ENCODE results near the gene EXOC3L4. TPM values are rescaled to one million over a fixed set of nuclear protein-coding genes. Genes with fewer than 3 reads are reported as not detected.

Gene EXOC3L4
- total and polyA plus RNA-seq, 2 donors (not counting 3 experiments of a cell fraction or from before 2014, with no cell fraction given) = not detected

DNA sequence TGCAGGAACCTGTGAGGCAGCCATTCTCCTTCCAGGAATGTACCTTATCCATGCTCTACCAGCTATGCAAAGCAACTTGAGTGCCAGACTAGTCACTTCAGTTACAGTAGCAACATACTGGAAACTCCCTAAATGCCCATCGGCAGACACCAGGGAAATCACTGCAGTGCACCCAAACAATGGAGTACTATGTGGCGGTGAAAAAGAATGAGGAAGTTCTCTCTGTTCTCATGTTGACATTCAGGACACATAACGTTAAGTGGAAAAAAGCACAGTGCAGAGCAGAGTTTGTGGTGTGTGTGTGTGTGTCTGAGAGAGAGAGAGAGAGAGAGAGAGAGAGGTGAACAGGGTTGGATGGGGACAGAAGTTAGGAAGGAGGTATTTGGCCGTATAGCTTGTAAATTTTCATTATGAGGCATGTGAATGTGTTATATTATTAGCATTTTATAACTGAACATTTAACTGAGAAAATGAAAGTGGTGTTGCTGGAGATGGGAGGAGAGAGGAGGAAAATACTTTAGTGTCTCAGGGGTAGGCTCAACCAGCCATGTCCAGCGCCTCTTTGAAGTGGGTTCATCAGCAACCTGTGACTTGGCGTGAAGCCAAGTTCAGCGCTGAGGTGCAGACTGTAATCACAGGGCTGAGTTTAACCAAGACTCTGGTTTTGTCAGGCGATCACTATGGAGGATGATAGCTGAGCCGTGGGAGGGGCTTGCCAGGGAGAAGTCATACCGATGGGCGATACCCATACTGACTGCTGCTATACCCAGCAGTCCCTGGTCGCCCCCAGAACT is 46.0 kb downstream of the EXOC3L4 start:
- no peaks in the 10 kb centered on the region for H3K9me1 ChIP-seq (replicated peaks; ENCODE audit: control insufficient read depth, extremely low read depth, insufficient read depth, low read length)
- H3K4me3 ChIP-seq (replicated peaks in 1 of 3; ENCODE audit: insufficient read depth in 1 of 3, low read depth in 1 of 3, low read length in 3 of 3) = no peak overlapping the region
- no peak overlapping the region for H2AFZ ChIP-seq (ENCODE audit: low read depth, low read length)
- ChIA-PET POLR2A (interaction anchor here (0.6 kb wide), 1 partner anchor 163 kb away, joined by 4 read pairs; no protein-coding TSS in a partner anchor), CTCF (interaction anchor here (1.0 to 13.7 kb wide), 6 partner anchors 9 to 68 kb away, joined by 3 to 219 read pairs (median 6); no protein-coding TSS in a partner anchor)
- no peak for FAIRE-seq
- no peak overlapping the region for H3K9ac ChIP-seq (replicated peaks; ENCODE audit: extremely low read depth, insufficient read depth, low read length)
- no peaks in the 10 kb centered on the region for H3K79me2 ChIP-seq (ENCODE audit: control insufficient read depth, insufficient read depth, low read length)
- H3K27me3 ChIP-seq (ENCODE audit: control insufficient read depth in 2 of 2, insufficient read depth in 2 of 2, low read length in 2 of 2) = peaks cover 24 to 38% of the 10 kb centered on the region in 2 experiments
- no peak overlapping the region for H3K27ac ChIP-seq (ENCODE audit: insufficient read depth, low read depth, low read length)
- no peaks in the 10 kb centered on the region for H3K4me1 ChIP-seq (ENCODE audit: control insufficient read depth, extremely low read depth, insufficient read depth, low read length)
- no peak overlapping the region for H3K4me2 ChIP-seq (ENCODE audit: insufficient read depth, low read length)
- H4K20me1 ChIP-seq (replicated peaks; ENCODE audit: control insufficient read depth, extremely low read depth, insufficient read depth, low read length) = no peaks in the 10 kb centered on the region
- H3K9me3 ChIP-seq (replicated peaks; ENCODE audit: control insufficient read depth, insufficient read depth, low read length) = no peaks in the 10 kb centered on the region
- DNase-seq (ENCODE audit: low read depth, low spot score) = no peak
- TF ChIP-seq POLR2AphosphoS5 (IDR thresholded peaks at IDR 0.05; ENCODE audit: insufficient read depth, low read depth, low read length) (no peak), MYC (IDR thresholded peaks at IDR 0.05; ENCODE audit: low read depth, low read length) (no peak), GATA2 (IDR thresholded peaks at IDR 0.05; ENCODE audit: insufficient read depth, insufficient read length, low read depth, low read length) (no peak), EZH2 (IDR thresholded peaks at IDR 0.05; ENCODE audit: borderline replicate concordance, low read depth, low read length, severe bottlenecking) (no peak), JUN (IDR thresholded peaks at IDR 0.05; ENCODE audit: borderline replicate concordance, insufficient read depth, insufficient read length, low read depth) (no peak)
- TF ChIP-seq, protein P1, sequence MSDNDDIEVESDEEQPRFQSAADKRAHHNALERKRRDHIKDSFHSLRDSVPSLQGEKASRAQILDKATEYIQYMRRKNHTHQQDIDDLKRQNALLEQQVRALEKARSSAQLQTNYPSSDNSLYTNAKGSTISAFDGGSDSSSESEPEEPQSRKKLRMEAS (IDR thresholded peaks at IDR 0.05; ENCODE audit: insufficient read depth, insufficient read length) = no peak
- TF ChIP-seq, protein P2, sequence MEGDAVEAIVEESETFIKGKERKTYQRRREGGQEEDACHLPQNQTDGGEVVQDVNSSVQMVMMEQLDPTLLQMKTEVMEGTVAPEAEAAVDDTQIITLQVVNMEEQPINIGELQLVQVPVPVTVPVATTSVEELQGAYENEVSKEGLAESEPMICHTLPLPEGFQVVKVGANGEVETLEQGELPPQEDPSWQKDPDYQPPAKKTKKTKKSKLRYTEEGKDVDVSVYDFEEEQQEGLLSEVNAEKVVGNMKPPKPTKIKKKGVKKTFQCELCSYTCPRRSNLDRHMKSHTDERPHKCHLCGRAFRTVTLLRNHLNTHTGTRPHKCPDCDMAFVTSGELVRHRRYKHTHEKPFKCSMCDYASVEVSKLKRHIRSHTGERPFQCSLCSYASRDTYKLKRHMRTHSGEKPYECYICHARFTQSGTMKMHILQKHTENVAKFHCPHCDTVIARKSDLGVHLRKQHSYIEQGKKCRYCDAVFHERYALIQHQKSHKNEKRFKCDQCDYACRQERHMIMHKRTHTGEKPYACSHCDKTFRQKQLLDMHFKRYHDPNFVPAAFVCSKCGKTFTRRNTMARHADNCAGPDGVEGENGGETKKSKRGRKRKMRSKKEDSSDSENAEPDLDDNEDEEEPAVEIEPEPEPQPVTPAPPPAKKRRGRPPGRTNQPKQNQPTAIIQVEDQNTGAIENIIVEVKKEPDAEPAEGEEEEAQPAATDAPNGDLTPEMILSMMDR (IDR thresholded peaks at IDR 0.05; ENCODE audit: extremely low read depth in 1 of 2, insufficient read depth in 1 of 2, low read depth in 1 of 2, low read length in 2 of 2) = no peak
- intact Hi-C loops (cut with micrococcal nuclease) = loop anchor here (1.0 to 5.0 kb wide), 3 partner anchors 35 to 65 kb away; no protein-coding TSS in a partner anchor
- dilution Hi-C loops (cut with MboI; ENCODE audit: extremely low pct_ligation_motif_present, low sequenced_read_pairs) = no loop called here
- no peaks in the 10 kb centered on the region for H3K36me3 ChIP-seq (ENCODE audit: control insufficient read depth in 2 of 2, extremely low read depth in 1 of 2, insufficient read depth in 2 of 2, low read length in 2 of 2)
- no TSS peak for BruUV-seq (replicated peaks)
